HG03565 (cell line): ENCODE results near the gene ADCY5.

Experiments used
- ATAC-seq: cut with Tn5 transposase; IDR thresholded peaks from one replicate; pipeline ENCODE4 v1.9.1; 2021; ENCODE audit warnings: mild to moderate bottlenecking, moderate library complexity; ENCODE audit not compliant: unreplicated experiment

The ADCY5 gene

GRCh38 chr3:123372686-123373473 is 76.0 kb downstream of the ADCY5 start:
- ATAC-seq: no peak

GRCh38 chr3:123371859-123372685 is 76.8 kb downstream of the ADCY5 start:
- no peak for ATAC-seq

- no peak for ATAC-seq
Observed at GRCh38 chr3:123371426-123371825, 77.5 kb downstream of the ADCY5 start.

GRCh38 chr3:123370819-123371218 is 78.1 kb downstream of the ADCY5 start:
- no peak for ATAC-seq

GRCh38 chr3:123369085-123369484 is 79.8 kb downstream of the ADCY5 start:
- ATAC-seq: no peak

GRCh38 chr3:123367467-123368154 is 81.3 kb downstream of the ADCY5 start:
- ATAC-seq: no peak

- no peak for ATAC-seq
Observed at GRCh38 chr3:123365450-123366143, 83.3 kb downstream of the ADCY5 start.

GRCh38 chr3:123361071-123361470 is 87.8 kb downstream of the ADCY5 start:
- no peak for ATAC-seq

- ATAC-seq: no peak
Observed at GRCh38 chr3:123357275-123357674, 91.6 kb downstream of the ADCY5 start.

- ATAC-seq: no peak
Observed at GRCh38 chr3:123353850-123354233, 95.0 kb downstream of the ADCY5 start.

- ATAC-seq: no peak
Observed at GRCh38 chr3:123353227-123353849, 95.6 kb downstream of the ADCY5 start.

- no peak for ATAC-seq
Observed at GRCh38 chr3:123352134-123352554, 96.7 kb downstream of the ADCY5 start.

- no peak for ATAC-seq
Observed at GRCh38 chr3:123351501-123351900, 97.4 kb downstream of the ADCY5 start.

GRCh38 chr3:123350971-123351370 is 97.9 kb downstream of the ADCY5 start:
- ATAC-seq: no peak

- ATAC-seq: no peak
Observed at GRCh38 chr3:123349566-123350435, 99.1 kb downstream of the ADCY5 start.

- no peak for ATAC-seq
Observed at GRCh38 chr3:123349201-123349535, 99.7 kb downstream of the ADCY5 start.

- no peak for ATAC-seq
Observed at GRCh38 chr3:123348471-123349200, 100.3 kb downstream of the ADCY5 start.

- ATAC-seq: no peak
Observed at GRCh38 chr3:123347691-123348264, 101.1 kb downstream of the ADCY5 start.

GRCh38 chr3:123347205-123347604 is 101.7 kb downstream of the ADCY5 start:
- ATAC-seq: no peak
